ENCODE measurements around the gene TMEM100. TPM values are rescaled to one million over a fixed set of nuclear protein-coding genes. Genes with fewer than 3 reads are reported as not detected.

TMEM100 gene
- total and polyA plus RNA-seq, 8 donors: 0.29 to 51.6 (median 26.1) TPM

DNA sequence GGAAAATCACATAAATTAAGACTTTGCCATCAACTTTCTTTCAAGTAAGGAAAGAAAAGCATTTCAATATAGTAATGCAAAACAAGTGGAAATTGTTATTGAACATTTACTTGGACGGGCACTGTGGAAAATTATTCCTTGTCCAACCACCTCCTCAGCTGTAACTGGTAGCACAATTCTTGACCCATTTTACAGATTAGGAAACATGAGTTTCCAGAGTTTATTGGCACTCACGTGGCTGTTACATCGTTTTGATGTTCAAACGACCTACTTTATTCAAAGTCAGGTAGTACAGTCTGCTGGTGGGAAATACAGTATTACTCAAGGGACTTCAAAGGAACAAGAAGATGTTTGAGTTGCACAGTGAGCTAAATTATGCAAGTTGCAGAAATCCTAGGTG lies 27.3 kb upstream of the TMEM100 start:
- no peak overlapping the region for H3K27ac ChIP-seq
- DNase-seq: no peak
- intact Hi-C loops (cut with DNase I; ENCODE audit: low total_unique reads): no loop called here
- H3K27me3 ChIP-seq: no peaks in the 10 kb centered on the region
- no peak overlapping the region for H3K4me3 ChIP-seq
- H3K36me3 ChIP-seq: peaks cover 0 to 13% (median 10%) of the 10 kb centered on the region in 4 donors
- peaks cover 9 to 33% (median 21%) of the 10 kb centered on the region in 4 donors for H3K4me1 ChIP-seq
- TF ChIP-seq, protein P1, sequence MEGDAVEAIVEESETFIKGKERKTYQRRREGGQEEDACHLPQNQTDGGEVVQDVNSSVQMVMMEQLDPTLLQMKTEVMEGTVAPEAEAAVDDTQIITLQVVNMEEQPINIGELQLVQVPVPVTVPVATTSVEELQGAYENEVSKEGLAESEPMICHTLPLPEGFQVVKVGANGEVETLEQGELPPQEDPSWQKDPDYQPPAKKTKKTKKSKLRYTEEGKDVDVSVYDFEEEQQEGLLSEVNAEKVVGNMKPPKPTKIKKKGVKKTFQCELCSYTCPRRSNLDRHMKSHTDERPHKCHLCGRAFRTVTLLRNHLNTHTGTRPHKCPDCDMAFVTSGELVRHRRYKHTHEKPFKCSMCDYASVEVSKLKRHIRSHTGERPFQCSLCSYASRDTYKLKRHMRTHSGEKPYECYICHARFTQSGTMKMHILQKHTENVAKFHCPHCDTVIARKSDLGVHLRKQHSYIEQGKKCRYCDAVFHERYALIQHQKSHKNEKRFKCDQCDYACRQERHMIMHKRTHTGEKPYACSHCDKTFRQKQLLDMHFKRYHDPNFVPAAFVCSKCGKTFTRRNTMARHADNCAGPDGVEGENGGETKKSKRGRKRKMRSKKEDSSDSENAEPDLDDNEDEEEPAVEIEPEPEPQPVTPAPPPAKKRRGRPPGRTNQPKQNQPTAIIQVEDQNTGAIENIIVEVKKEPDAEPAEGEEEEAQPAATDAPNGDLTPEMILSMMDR (IDR thresholded peaks at IDR 0.05): no peak
- TF ChIP-seq POLR2AphosphoS5 (IDR thresholded peaks at IDR 0.05): no peak
- TF ChIP-seq POLR2A (IDR thresholded peaks at IDR 0.05): no peak
- no peak for TF ChIP-seq EP300 (IDR thresholded peaks at IDR 0.05)
- no peaks in the 10 kb centered on the region for H3K9me3 ChIP-seq
- WGBS, 5 donors: 75 to 83% (median 78%) methylated on average over 4 of the region's 4 CpGs

DNA sequence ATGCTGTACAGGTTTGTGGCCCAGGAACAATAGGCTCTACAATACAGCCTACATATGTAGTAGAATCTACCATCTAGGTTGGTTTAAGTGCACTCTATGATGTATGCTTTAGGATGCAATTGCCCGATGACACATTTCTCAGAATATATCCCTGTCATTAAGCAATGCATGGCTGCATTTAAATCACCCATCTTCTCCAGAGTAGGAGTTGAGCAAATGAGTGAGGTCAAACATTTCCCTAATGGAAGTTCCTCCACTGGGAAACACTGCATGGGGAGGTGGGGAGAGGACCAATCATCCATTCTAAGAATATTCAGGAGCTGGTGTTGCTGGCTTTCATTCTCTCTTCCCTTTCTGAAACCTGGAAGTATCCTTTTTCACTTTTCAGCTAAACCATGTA lies 26.2 kb upstream of the TMEM100 start:
- H3K36me3 ChIP-seq: peaks cover 0 to 4% (median 4%) of the 10 kb centered on the region in 4 donors
- intact Hi-C loops (cut with DNase I; ENCODE audit: low total_unique reads): no loop called here
- TF ChIP-seq POLR2A (IDR thresholded peaks at IDR 0.05) (no peak), POLR2AphosphoS5 (IDR thresholded peaks at IDR 0.05) (no peak), EP300 (IDR thresholded peaks at IDR 0.05) (no peak)
- TF ChIP-seq, protein P1 (IDR thresholded peaks at IDR 0.05): no peak
- H3K4me3 ChIP-seq: no peak overlapping the region
- H3K4me1 ChIP-seq: peaks cover 9 to 29% (median 18%) of the 10 kb centered on the region in 4 donors
- no peaks in the 10 kb centered on the region for H3K9me3 ChIP-seq
- H3K27ac ChIP-seq: no peak overlapping the region
- no peak for DNase-seq
- 93 to 98% (median 96%) methylated on average over 1 of the region's 1 CpG for WGBS, 5 donors
- H3K27me3 ChIP-seq: no peaks in the 10 kb centered on the region

DNA sequence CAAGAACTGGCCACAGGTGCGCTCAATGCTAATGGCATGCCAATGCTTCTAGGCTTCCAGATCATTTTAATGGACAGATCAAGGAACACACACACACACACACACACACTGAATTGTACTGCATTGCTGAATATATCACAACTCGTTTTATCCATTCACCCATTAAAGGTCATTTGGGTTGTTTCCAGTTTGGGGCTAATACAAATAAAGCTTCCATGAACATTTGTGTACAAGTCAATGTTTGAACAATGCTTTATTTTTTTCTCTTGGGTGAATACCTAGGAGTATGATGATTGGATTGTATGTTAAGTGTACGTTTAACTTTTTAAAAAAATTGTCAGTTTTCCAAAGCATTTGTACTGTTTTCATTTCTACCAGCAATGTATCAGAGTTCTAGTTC lies 24.5 kb upstream of the TMEM100 start:
- Histone ChIP-seq H3K4me3 (no peak overlapping the region), H3K36me3 (no peaks in the 10 kb centered on the region), H3K27ac (no peak overlapping the region), H3K4me1 (peaks cover 6 to 13% (median 9%) of the 10 kb centered on the region in 4 donors), H3K27me3 (no peaks in the 10 kb centered on the region), H3K9me3 (no peaks in the 10 kb centered on the region)
- TF ChIP-seq EP300 (IDR thresholded peaks at IDR 0.05): no peak
- no peak for TF ChIP-seq POLR2AphosphoS5 (IDR thresholded peaks at IDR 0.05)
- no peak for TF ChIP-seq POLR2A (IDR thresholded peaks at IDR 0.05)
- TF ChIP-seq, protein P1 (IDR thresholded peaks at IDR 0.05): no peak
- no peak for DNase-seq
- intact Hi-C loops (cut with DNase I; ENCODE audit: low total_unique reads): no loop called here
- 37 to 52% (median 47%) methylated on average over 3 of the region's 3 CpGs for WGBS, 5 donors

DNA sequence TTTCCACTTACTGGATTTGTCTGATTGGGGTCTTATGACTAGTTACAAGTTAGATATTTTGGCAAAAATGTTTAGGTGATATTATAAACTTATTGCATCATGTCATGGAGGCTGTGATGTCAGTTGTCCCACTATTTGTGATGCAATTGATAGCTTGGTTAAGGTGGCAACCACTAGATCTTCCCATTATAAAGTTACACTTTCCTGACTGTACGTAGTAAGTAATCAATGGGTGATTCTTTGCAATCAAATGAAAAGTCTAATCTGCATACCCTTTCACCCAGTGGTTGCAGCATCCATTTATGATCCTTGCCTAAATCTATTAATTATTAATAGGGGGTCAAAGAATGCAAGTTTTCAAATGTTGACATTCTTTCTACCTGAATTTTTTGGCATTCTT lies 23.8 kb upstream of the TMEM100 start:
- Histone ChIP-seq H3K4me1 (peaks cover 0 to 6% (median 2%) of the 10 kb centered on the region in 4 donors), H3K27me3 (no peaks in the 10 kb centered on the region), H3K36me3 (no peaks in the 10 kb centered on the region), H3K4me3 (no peak overlapping the region), H3K27ac (no peak overlapping the region), H3K9me3 (no peaks in the 10 kb centered on the region)
- 25 to 73% (median 63%) methylated on average over 1 of the region's 1 CpG for WGBS, 5 donors
- TF ChIP-seq, protein P1 (IDR thresholded peaks at IDR 0.05): no peak
- no peak for TF ChIP-seq POLR2A (IDR thresholded peaks at IDR 0.05)
- no peak for TF ChIP-seq EP300 (IDR thresholded peaks at IDR 0.05)
- no peak for TF ChIP-seq POLR2AphosphoS5 (IDR thresholded peaks at IDR 0.05)
- intact Hi-C loops (cut with DNase I; ENCODE audit: low total_unique reads): no loop called here
- no peak for DNase-seq

Data from stomach (tissue), 9 donors.